Neural cell (in vitro differentiated cells): Measurements from ENCODE around the gene CYB561. TPM values are rescaled to one million over a fixed set of nuclear protein-coding genes. Genes with fewer than 3 reads are reported as not detected.
A peak's percentile ranks its signal among the peaks of the same experiment; 100 is the strongest.

ENCODE experiments used
- H2AFZ ChIP-seq: fragments of 200-600, 300-800 bp; sonication (generic), shearing (Covaris generic); 2 replicates; pipeline ENCODE4 v1.6.0; 2014; ENCODE audit warnings: low read depth, mild to moderate bottlenecking, antibody characterized with exemption, low read length, moderate library complexity
- H3F3A ChIP-seq: fragments of 200-600 bp; shearing (Covaris generic); 2 replicates; pipeline ENCODE4 v1.6.1; 2016; ENCODE audit warnings: mild to moderate bottlenecking, moderate library complexity, mixed read lengths, antibody characterized with exemption, low read length; ENCODE audit not compliant: insufficient read depth, poor library complexity, severe bottlenecking
- H3K27ac ChIP-seq: fragments of 200-600, 300-800 bp; sonication (generic), shearing (Covaris generic); 2 replicates; pipeline ENCODE4 v1.5.1; 2014; ENCODE audit warnings: mild to moderate bottlenecking, low read length, moderate library complexity
- H3K27me3 ChIP-seq: fragments of 300-800, 200-600 bp; sonication (generic), shearing (Covaris generic); 2 replicates; pipeline ENCODE4 v1.6.0; 2014; ENCODE audit warnings: mild to moderate bottlenecking, low read depth, low read length, moderate library complexity; ENCODE audit not compliant: insufficient read depth
- H3K36me3 ChIP-seq: fragments of 300-800, 200-600 bp; sonication (generic), shearing (Covaris generic); 2 replicates; pipeline ENCODE4 v1.5.1; 2014; ENCODE audit warnings: mild to moderate bottlenecking, antibody characterized with exemption, low read length, moderate library complexity; ENCODE audit not compliant: insufficient read depth
- H3K4me2 ChIP-seq: fragments of 300-800, 200-600 bp; sonication (generic), shearing (Covaris generic); 2 replicates; pipeline ENCODE4 v1.6.0; 2014; ENCODE audit warnings: mild to moderate bottlenecking, low read length
- H3K4me3 ChIP-seq: fragments of 300-800, 200-600 bp; sonication (generic), shearing (Covaris generic); 2 replicates; pipeline ENCODE4 v1.5.1; 2014; ENCODE audit warnings: mild to moderate bottlenecking, low read length, moderate library complexity
- H3K79me2 ChIP-seq: fragments of 200-600 bp; shearing (Covaris generic); replicated peaks from 2 replicates; pipeline ENCODE4 v1.6.0; 2014; ENCODE audit warnings: mild to moderate bottlenecking, low read length, moderate library complexity; ENCODE audit not compliant: insufficient read depth
- H3K9ac ChIP-seq: fragments of 300-800, 200-600 bp; sonication (generic), shearing (Covaris generic); 2 replicates; pipeline ENCODE4 v1.6.1; 2016; ENCODE audit warnings: mild to moderate bottlenecking, low read length, mixed read lengths
- H3K9me2 ChIP-seq: fragments of 200-600 bp; shearing (Covaris generic); 2 replicates; pipeline ENCODE4 v1.6.1; 2016; ENCODE audit warnings: mild to moderate bottlenecking, low read length, mixed read lengths; ENCODE audit not compliant: insufficient read depth
- H3K9me3 ChIP-seq: fragments of 200-600, 300-800 bp; sonication (generic), shearing (Covaris generic); 2 replicates; pipeline ENCODE4 v1.6.1; 2016; ENCODE audit warnings: mild to moderate bottlenecking, mixed run types, low read length, moderate library complexity, mixed read lengths
- H4K20me1 ChIP-seq: fragments of 200-600 bp; shearing (Covaris generic); 2 replicates; pipeline ENCODE4 v1.6.1; 2016; ENCODE audit warnings: mild to moderate bottlenecking, mixed run types; ENCODE audit not compliant: insufficient read depth
- EP300 ChIP-seq: fragments of 450-650 bp; conservative IDR thresholded peaks from 2 replicates; pipeline ENCODE4 v1.6.1; 2014; ENCODE audit warnings: antibody characterized with exemption, mild to moderate bottlenecking, moderate library complexity; ENCODE audit not compliant: poor library complexity, severe bottlenecking
- EZH2 ChIP-seq: fragments of 200-600, 300-800 bp; shearing (Covaris generic), sonication (generic); IDR thresholded peaks from 2 replicates; pipeline ENCODE4 v1.6.1; 2014; ENCODE audit warnings: antibody characterized with exemption, low read length, borderline replicate concordance, mild to moderate bottlenecking; ENCODE audit not compliant: insufficient read depth, poor library complexity, severe bottlenecking
- MXI1 ChIP-seq: fragments of 450-650 bp; conservative IDR thresholded peaks from 2 replicates; pipeline ENCODE4 v1.6.1; 2014; ENCODE audit warnings: antibody characterized with exemption, mild to moderate bottlenecking; ENCODE audit not compliant: poor library complexity, severe bottlenecking
- POLR2AphosphoS5 ChIP-seq: IDR thresholded peaks from 2 replicates; pipeline ENCODE4 v1.6.1; 2012
- RAD21 ChIP-seq: fragments of 450-650 bp; conservative IDR thresholded peaks from 2 replicates; pipeline ENCODE4 v1.6.1; 2014; ENCODE audit warnings: antibody characterized with exemption, mild to moderate bottlenecking, moderate library complexity
- SMC3 ChIP-seq: fragments of 450-650 bp; conservative IDR thresholded peaks from 2 replicates; pipeline ENCODE4 v1.6.1; 2014; ENCODE audit warnings: antibody characterized with exemption, mild to moderate bottlenecking, moderate library complexity; ENCODE audit not compliant: poor library complexity
- TAF1 ChIP-seq: IDR thresholded peaks from 2 replicates; pipeline ENCODE4 v1.6.1; 2012; ENCODE audit warnings: low read depth
- polyA plus RNA-seq: library from polyadenylated mRNA; depleted of rRNA; stranded (reverse); fragments of >200 nt; gene quantifications from 2 replicates; pipeline ENCODE4 v1.2.3, GENCODE V29; 2014
- TF ChIP-seq, protein P1 (sequence below): IDR thresholded peaks from 2 replicates; pipeline ENCODE4 v1.6.1; 2012; ENCODE audit warnings: borderline replicate concordance
- TF ChIP-seq, protein P2 (sequence below): fragments of 450-650 bp; IDR thresholded peaks from 2 replicates; pipeline ENCODE4 v1.5.1; 2014; ENCODE audit warnings: antibody characterized with exemption, mild to moderate bottlenecking, moderate library complexity; ENCODE audit not compliant: poor library complexity, severe bottlenecking

The CYB561 gene
- polyA plus RNA-seq, 1 donor from 2014 or later: 15.7 TPM

DNA sequence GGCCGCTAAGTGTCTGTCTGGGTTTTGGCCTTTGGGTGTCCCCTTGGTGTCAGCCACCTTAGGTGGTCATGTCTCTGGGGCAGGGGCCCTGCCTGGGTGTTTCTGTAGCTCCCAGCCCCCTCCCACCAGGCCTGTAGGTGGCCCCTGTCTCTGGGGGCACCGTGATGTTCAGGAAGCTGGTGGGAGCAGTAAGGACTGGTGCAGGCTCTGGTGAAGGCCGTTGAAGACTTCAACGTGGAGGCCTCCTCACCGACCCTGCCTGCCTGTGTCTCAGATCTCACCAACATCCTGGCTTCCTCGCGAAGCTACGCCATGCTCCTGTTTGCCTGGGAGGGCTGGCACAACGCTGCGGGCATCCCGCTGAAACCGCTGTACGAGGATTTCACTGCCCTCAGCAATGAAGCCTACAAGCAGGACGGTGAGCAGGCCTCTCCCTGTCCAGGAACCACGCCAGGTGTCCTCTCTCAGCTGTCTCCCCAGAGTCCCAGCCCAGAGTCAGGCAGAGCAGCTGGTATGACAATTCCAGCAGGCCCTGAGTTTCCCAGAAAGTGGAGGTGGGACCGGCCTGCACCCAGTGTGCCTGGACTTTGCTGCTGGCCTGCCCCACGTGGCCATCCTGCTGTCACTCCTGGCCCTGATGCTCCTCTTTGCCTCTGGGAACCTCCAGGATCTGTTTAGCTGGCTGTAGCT lies 33.5 kb upstream of the CYB561 start:
- TF ChIP-seq, protein P1, sequence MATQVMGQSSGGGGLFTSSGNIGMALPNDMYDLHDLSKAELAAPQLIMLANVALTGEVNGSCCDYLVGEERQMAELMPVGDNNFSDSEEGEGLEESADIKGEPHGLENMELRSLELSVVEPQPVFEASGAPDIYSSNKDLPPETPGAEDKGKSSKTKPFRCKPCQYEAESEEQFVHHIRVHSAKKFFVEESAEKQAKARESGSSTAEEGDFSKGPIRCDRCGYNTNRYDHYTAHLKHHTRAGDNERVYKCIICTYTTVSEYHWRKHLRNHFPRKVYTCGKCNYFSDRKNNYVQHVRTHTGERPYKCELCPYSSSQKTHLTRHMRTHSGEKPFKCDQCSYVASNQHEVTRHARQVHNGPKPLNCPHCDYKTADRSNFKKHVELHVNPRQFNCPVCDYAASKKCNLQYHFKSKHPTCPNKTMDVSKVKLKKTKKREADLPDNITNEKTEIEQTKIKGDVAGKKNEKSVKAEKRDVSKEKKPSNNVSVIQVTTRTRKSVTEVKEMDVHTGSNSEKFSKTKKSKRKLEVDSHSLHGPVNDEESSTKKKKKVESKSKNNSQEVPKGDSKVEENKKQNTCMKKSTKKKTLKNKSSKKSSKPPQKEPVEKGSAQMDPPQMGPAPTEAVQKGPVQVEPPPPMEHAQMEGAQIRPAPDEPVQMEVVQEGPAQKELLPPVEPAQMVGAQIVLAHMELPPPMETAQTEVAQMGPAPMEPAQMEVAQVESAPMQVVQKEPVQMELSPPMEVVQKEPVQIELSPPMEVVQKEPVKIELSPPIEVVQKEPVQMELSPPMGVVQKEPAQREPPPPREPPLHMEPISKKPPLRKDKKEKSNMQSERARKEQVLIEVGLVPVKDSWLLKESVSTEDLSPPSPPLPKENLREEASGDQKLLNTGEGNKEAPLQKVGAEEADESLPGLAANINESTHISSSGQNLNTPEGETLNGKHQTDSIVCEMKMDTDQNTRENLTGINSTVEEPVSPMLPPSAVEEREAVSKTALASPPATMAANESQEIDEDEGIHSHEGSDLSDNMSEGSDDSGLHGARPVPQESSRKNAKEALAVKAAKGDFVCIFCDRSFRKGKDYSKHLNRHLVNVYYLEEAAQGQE: no peak
- no peak for TF ChIP-seq EZH2
- TF ChIP-seq MXI1: no peak
- TF ChIP-seq EP300: no peak
- no peak for TF ChIP-seq POLR2AphosphoS5
- no peak for TF ChIP-seq SMC3
- no peak for TF ChIP-seq TAF1
- TF ChIP-seq, protein P2, sequence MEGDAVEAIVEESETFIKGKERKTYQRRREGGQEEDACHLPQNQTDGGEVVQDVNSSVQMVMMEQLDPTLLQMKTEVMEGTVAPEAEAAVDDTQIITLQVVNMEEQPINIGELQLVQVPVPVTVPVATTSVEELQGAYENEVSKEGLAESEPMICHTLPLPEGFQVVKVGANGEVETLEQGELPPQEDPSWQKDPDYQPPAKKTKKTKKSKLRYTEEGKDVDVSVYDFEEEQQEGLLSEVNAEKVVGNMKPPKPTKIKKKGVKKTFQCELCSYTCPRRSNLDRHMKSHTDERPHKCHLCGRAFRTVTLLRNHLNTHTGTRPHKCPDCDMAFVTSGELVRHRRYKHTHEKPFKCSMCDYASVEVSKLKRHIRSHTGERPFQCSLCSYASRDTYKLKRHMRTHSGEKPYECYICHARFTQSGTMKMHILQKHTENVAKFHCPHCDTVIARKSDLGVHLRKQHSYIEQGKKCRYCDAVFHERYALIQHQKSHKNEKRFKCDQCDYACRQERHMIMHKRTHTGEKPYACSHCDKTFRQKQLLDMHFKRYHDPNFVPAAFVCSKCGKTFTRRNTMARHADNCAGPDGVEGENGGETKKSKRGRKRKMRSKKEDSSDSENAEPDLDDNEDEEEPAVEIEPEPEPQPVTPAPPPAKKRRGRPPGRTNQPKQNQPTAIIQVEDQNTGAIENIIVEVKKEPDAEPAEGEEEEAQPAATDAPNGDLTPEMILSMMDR: no peak
- no peak for TF ChIP-seq RAD21
- Histone ChIP-seq H3K9me2 (no peaks in the 10 kb centered on the region), H3K4me3 (no peak overlapping the region), H3K27me3 (peaks cover 42% of the 10 kb centered on the region), H3K9ac (no peak overlapping the region), H3K4me2 (no peak overlapping the region), H4K20me1 (no peaks in the 10 kb centered on the region), H2AFZ (no peak overlapping the region), H3K27ac (no peak overlapping the region), H3K9me3 (no peaks in the 10 kb centered on the region), H3K36me3 (no peaks in the 10 kb centered on the region), H3F3A (no peaks in the 10 kb centered on the region), H3K79me2 (no peaks in the 10 kb centered on the region)

DNA sequence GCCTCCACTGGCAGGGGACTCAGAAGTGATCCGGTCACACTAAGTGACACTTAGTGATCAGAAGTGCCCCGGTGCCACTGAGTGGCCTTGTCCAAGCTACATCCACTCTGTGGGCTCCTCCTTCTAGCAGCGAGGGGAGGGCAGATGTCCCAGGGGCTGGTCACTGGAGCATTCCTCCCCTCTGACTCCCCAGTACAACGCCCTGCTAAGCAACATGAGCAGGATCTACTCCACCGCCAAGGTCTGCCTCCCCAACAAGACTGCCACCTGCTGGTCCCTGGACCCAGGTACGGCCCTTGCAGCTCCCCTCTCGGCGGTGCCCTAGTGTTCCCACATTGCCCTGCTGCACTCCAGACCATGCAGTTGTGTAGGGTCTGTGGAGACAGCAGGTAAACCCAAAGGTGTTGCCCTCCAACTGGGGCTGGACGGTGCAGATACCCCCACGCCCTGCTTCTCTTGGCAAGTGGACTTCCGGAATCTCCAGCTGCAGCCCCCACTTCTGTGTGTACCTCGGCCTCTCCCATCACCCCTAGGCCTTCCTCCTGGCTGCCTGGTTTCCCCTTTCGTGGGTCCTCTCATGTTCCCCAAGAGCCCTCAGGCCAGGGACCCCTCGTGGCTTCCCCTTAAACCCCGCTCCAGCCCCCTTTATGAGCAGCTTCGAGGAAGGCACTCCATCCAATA lies 32.8 kb upstream of the CYB561 start:
- no peaks in the 10 kb centered on the region for H3F3A ChIP-seq
- H3K4me2 ChIP-seq: no peak overlapping the region
- H2AFZ ChIP-seq: no peak overlapping the region
- TF ChIP-seq, protein P1: no peak
- TF ChIP-seq POLR2AphosphoS5 (no peak), SMC3 (peak; percentile 44), EZH2 (no peak), EP300 (no peak), MXI1 (no peak), RAD21 (no peak), TAF1 (no peak)
- TF ChIP-seq, protein P2: peak; percentile 54
- H3K27ac ChIP-seq: no peak overlapping the region
- H3K79me2 ChIP-seq: no peaks in the 10 kb centered on the region
- H3K9me3 ChIP-seq: no peaks in the 10 kb centered on the region
- no peak overlapping the region for H3K4me3 ChIP-seq
- no peak overlapping the region for H3K9ac ChIP-seq
- H3K36me3 ChIP-seq: no peaks in the 10 kb centered on the region
- no peaks in the 10 kb centered on the region for H4K20me1 ChIP-seq
- no peaks in the 10 kb centered on the region for H3K9me2 ChIP-seq
- H3K27me3 ChIP-seq: peaks cover 44% of the 10 kb centered on the region
